Dermis blood vessel endothelial cell (primary cell): Measurements from ENCODE around the gene NCOA7. TPM values are rescaled to one million over a fixed set of nuclear protein-coding genes. Genes with fewer than 3 reads are reported as not detected.

Experiments used
- DNase-seq: peaks from one replicate; pipeline ENCODE4 v3.0.0; 2010
- total RNA-seq: library from RNA; depleted of rRNA; stranded (reverse); fragments of >200 nt; gene quantifications from 2 replicates; pipeline ENCODE4 v1.2.3, GENCODE V29; 2014

The NCOA7 gene
- total RNA-seq, 1 donor from 2014 or later: 71.6 TPM

- peak; percentile 24 for DNase-seq
Measured at GRCh38 chr6:125815080-125815910, 24.5 kb downstream of the NCOA7 start.

GRCh38 chr6:125816828-125817280 lies 26.1 kb downstream of the NCOA7 start:
- no peak for DNase-seq

DNA sequence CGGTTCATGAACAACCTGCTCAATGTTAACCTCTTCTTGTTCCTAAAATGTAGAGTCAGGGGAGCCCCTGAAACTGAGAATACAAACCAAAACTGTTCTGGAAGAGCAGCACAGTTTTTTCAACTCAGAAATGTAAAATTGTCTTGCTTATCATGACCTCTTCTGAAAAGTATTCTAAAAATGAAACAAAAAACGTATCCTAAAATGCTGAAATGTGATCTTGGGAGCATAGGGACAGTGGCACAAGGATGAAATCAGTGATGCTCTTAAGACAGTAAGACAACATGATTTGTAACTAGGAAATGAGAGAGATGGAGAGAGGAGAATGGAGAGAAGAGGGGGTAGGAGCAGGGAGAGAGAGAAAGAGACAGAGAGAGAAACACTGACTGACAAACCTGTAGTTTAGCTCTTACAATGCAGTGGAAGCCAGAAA lies 27.5 kb downstream of the NCOA7 start:
- no peak for DNase-seq

DNA sequence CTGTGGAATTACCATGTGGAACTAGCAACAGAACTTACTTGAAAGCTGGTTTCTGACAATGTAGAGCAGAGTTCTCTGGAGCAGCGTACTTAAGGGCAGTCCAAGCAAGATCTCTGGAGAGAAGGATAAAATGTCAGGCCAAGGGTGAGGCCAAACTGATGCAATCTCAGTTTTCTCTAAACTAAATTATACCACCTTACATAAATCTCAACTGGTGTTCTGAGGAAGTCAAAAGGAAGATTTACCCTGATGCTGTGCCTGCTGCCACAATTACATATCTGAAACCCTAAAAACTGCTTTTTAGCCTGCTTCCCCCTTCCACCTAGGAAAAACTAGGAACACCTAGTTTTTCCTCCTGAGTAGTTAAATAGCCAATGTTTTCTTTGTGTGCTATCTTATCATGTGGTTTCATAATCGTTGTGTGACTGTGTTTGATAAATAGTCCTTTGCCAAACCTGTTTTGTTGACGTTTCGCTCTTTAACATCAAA lies 28.1 kb downstream of the NCOA7 start:
- no peak for DNase-seq

GRCh38 chr6:125819535-125820326 lies 29.0 kb downstream of the NCOA7 start:
- no peak for DNase-seq

- peak; percentile 98 for DNase-seq
Measured at GRCh38 chr6:125821825-125822281, 31.1 kb downstream of the NCOA7 start.

- DNase-seq: no peak
Measured at GRCh38 chr6:125823180-125823579, 32.4 kb downstream of the NCOA7 start.

GRCh38 chr6:125824946-125825771 lies 34.4 kb downstream of the NCOA7 start:
- no peak for DNase-seq

- DNase-seq: no peak
Measured at GRCh38 chr6:125826695-125827463, 36.1 kb downstream of the NCOA7 start.

GRCh38 chr6:125827788-125828320 lies 37.1 kb downstream of the NCOA7 start:
- DNase-seq: no peak

DNA sequence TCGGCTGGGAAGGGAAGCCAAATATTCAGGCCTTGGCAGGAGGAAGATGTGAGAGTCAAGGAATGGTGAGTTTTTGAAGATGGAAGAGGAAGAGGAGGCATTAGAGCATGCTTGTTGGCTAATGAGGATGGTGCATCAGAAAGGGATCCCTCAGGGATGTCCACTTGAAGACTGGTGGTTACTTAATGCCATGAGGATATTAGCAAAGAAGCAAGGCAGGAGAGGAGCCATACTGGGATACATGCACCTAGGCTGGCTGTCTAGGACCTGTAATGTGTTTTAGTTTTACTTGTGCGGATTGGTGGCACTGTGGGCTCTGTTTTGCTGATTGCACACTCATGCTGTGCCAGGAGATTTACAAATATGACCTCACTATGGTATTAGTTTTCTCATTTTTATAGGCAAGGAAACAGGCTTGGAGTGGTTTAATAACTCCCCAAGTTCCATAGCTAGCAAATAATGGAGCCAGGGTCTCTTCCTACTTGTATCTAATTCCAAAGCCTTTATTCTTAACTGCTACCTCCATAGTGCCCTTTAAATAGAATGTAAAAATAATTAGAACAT lies 37.8 kb downstream of the NCOA7 start:
- no peak for DNase-seq

DNA sequence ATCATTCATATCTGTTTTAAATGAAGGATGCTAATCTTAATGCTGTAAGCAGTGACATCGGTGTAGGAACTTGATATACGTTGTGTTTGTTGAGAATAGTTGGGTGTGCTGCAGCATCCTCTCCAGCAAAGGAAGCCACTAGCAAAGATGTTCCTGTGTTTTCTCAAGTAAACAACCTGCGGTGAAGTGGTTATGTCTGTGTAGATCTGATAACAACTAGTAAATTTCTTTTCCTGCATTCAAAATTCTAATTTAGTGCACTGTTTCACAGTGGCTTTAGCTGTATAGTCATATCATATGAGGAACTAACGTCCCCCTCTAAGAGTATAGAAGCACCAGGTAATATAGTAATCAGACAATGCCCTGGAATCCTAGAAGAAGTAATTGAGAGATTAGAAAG lies 38.7 kb downstream of the NCOA7 start:
- no peak for DNase-seq

DNA sequence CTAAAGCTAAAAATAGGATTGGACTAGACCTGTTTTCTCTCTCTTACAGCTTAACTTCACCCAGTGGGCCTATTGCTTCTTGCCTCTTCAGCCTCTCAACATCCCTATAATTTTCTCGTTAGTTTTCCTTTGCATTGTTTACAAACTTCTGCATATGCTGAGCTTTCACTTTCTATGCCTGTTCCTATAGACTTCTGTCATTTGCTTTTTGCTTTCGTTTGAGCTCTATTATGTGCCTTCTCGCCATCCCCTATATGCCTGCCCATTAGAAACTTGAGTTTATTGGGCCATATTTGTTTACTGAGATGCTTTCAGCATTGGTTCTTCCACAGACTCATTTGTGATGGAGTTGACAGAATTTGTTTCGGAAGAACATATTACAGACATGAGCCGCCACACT lies 40.9 kb downstream of the NCOA7 start:
- no peak for DNase-seq

GRCh38 chr6:125832391-125833117 lies 41.8 kb downstream of the NCOA7 start:
- DNase-seq: no peak

DNA sequence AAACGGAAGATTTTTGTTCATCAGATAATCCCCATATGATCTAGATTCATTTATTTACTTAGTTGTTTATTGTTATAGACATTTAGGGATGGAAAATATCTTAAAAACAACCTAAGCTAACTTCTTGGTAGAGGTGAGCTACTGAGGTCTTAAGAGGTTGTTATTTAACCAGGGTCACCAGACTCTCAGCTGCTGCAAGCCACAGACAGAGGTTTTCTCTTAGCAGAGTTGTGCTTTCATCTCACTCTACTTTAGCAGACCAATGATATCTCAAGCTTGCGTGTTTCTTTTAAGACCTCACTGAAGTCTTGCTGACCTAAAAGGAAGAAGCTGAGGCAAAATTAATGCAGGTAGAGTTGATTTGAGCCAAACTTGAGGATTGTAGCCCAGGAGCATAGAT lies 43.6 kb downstream of the NCOA7 start:
- DNase-seq: no peak

DNA sequence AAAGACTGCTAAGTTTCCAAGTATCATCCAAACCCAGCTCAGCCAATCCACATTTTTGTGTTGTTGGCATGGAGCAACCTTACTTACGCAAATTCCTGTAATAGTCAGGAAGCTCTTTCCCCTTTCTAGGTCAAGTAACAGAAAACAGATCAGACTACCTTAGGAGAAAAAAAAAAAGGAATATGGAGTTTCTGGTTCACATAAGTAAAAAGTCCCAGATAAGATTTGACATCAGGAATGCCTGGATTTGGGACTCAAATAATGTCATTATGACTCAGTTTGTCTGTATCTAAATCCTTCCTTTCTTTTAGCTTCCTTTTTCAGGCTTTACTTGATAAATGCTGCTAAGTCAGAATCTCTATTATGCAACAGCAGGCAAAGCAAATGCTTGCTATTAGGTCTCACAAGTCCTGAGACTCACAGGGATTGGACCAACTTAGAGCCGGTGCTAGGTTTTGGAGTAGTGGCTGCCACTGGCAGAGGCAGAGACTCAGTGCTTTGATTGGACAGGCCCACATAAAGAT lies 44.5 kb downstream of the NCOA7 start:
- peak; percentile 85 for DNase-seq

DNA sequence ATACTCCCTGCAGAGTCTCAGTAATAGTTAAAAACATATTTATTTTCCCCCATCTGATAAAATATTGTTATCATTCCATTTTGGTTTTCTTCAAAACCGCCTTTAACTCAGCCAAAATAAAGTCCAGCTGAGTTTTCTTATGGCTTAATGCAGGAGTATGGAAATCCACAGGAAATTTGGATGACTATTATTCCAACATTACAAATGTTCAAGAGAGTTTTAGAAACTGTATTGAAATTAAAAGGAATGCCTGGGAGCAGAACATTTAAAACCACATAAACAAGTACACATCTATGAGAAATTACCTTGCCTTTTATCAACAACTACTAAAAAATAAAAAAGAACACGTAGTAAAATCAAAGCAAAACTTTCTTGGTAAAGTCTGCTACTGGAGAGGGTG lies 45.7 kb downstream of the NCOA7 start:
- no peak for DNase-seq

- DNase-seq: peak; percentile 88
Measured at GRCh38 chr6:125839471-125839870, 48.7 kb downstream of the NCOA7 start.

DNA sequence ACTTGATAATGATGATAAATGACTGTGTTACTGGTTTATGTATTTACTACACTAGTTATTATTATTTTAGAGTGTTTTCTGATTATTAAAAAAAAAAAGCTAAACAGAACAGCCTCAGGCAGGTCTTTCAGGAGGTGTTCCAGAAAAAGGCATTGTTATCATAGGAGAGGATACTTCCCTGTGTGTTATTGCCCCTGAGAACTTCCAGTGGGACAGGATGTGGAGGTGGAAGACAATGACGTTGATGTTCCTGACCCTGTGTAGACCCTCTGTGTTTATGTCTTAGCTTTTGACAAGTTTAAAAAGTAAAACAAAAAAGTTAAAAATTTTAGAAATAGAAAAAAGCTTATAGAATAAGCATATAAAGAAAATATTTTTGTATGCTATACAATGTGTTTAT lies 49.1 kb downstream of the NCOA7 start:
- peak; percentile 70 for DNase-seq
